Measurements from ENCODE around the gene MTUS2.

DNA sequence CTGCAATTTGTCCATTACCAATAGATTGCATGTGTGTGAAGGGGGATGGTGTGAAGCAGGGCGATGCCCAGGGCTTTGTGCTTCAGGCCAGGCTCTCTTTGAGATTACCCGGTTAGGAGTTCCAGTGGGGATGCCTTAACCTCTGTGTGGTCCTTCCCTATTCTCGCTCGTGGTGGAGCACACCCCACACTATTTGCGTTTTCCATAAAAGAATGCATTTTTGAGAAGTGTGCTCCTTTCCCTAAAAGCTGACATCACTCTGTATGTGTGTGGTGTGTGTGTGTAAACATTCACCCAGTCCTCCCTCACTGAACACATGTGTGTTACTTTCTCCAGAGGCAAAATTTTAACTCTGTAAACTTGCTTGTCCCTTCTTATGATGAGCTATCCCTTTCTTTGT, 467.1 kb downstream of the MTUS2 start:
- TF ChIP-seq CTCF (IDR thresholded peaks at IDR 0.05; ENCODE audit: low read depth, low read length, missing input control) = no peak
- TF ChIP-seq YY1 (IDR thresholded peaks at IDR 0.05) = no peak
- no peak for TF ChIP-seq MAX (IDR thresholded peaks at IDR 0.05)
- no peak for TF ChIP-seq RAD21 (IDR thresholded peaks at IDR 0.05)
- TF ChIP-seq JUND (IDR thresholded peaks at IDR 0.05) = no peak
- TF ChIP-seq EGR1 (IDR thresholded peaks at IDR 0.05; ENCODE audit: low read depth in 2 of 2) = no peak
- TF ChIP-seq, protein P1, sequence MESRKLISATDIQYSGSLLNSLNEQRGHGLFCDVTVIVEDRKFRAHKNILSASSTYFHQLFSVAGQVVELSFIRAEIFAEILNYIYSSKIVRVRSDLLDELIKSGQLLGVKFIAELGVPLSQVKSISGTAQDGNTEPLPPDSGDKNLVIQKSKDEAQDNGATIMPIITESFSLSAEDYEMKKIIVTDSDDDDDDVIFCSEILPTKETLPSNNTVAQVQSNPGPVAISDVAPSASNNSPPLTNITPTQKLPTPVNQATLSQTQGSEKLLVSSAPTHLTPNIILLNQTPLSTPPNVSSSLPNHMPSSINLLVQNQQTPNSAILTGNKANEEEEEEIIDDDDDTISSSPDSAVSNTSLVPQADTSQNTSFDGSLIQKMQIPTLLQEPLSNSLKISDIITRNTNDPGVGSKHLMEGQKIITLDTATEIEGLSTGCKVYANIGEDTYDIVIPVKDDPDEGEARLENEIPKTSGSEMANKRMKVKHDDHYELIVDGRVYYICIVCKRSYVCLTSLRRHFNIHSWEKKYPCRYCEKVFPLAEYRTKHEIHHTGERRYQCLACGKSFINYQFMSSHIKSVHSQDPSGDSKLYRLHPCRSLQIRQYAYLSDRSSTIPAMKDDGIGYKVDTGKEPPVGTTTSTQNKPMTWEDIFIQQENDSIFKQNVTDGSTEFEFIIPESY (IDR thresholded peaks at IDR 0.05) = no peak
